Endodermal cell (in vitro differentiated cells): Measurements from ENCODE around the gene RPS24. TPM values are rescaled to one million over a fixed set of nuclear protein-coding genes. Genes with fewer than 3 reads are reported as not detected.

Experiments used
- DNase-seq: peaks from one replicate; pipeline ENCODE4 v3.0.0-alpha.2; 2017
- H3K27ac ChIP-seq: 2 replicates; pipeline ENCODE4 v1.5.1; 2013; ENCODE audit warnings: mild to moderate bottlenecking, low read depth, low read length, moderate library complexity
- H3K27me3 ChIP-seq: 2 replicates; pipeline ENCODE4 v1.6.1; 2013; ENCODE audit warnings: mild to moderate bottlenecking, low read length, moderate library complexity; ENCODE audit not compliant: insufficient read depth, control insufficient read depth, poor library complexity, severe bottlenecking
- H3K36me3 ChIP-seq: 2 replicates; pipeline ENCODE4 v1.7.0; 2013; ENCODE audit warnings: mild to moderate bottlenecking, low read length, moderate library complexity; ENCODE audit not compliant: control insufficient read depth, insufficient read depth
- H3K4me1 ChIP-seq: one replicate; pipeline ENCODE4 v1.7.0; 2013; ENCODE audit warnings: low read length; ENCODE audit not compliant: control insufficient read depth, insufficient read depth
- H3K4me3 ChIP-seq: 2 replicates; pipeline ENCODE4 v1.5.1; 2013; ENCODE audit warnings: mild to moderate bottlenecking, low read length, moderate library complexity
- H3K9ac ChIP-seq: 2 replicates; pipeline ENCODE4 v1.6.1; 2013; ENCODE audit warnings: mild to moderate bottlenecking, low read length, moderate library complexity; ENCODE audit not compliant: poor library complexity, severe bottlenecking; ENCODE audit errors: extremely low read depth
- H3K9me3 ChIP-seq: 2 replicates; pipeline ENCODE4 v1.6.1; 2013; ENCODE audit warnings: mild to moderate bottlenecking, low read length, moderate library complexity; ENCODE audit not compliant: control insufficient read depth
- H3K27ac Mint-ChIP-seq: 2 replicates; pipeline ENCODE4 v1.8.0; 2020; ENCODE audit warnings: mixed read lengths
- H3K27me3 Mint-ChIP-seq: 2 replicates; pipeline ENCODE4 v1.8.0; 2021; ENCODE audit warnings: mild to moderate bottlenecking, mixed read lengths; ENCODE audit not compliant: insufficient read depth
- H3K36me3 Mint-ChIP-seq: 2 replicates; pipeline ENCODE4 v1.8.0; 2020; ENCODE audit warnings: low read depth, mixed read lengths
- H3K4me1 Mint-ChIP-seq: 2 replicates; pipeline ENCODE4 v1.8.0; 2020; ENCODE audit warnings: mixed read lengths
- H3K4me3 Mint-ChIP-seq: 2 replicates; pipeline ENCODE4 v1.8.0; 2020; ENCODE audit warnings: mild to moderate bottlenecking, moderate library complexity, mixed read lengths
- H3K9me3 Mint-ChIP-seq: 2 replicates; pipeline ENCODE4 v1.8.0; 2020; ENCODE audit warnings: mild to moderate bottlenecking, mixed read lengths
- WGBS, 2 experiments: methylation state at CpG; one replicate each; pipeline versions ENCODE4 v1.1.5 to v1.1.7; 2013; ENCODE audit warnings: missing lambda C conversion rate in 2 of 2, mixed read lengths in 1 of 2; ENCODE audit not compliant: insufficient coverage in 1 of 2, insufficient read length in 1 of 2; 5-methylcytosine and 5-hydroxymethylcytosine counted together
- total RNA-seq, 2 donors: library from RNA; stranded (reverse); fragmentation: NEBNext Ultra II Directional in 1 of 2; extraction: Animal tissue kit (Norgen Biotek cat#: 25700) in 1 of 2; gene quantifications; 2 replicates in 1 of 2; 3 replicates in 1 of 2; pipeline ENCODE4 v1.2.1, GENCODE V29; 2021
- TF ChIP-seq, protein P1 (sequence below): fragments of 200-600 bp; sonication (generic); conservative IDR thresholded peaks from 2 replicates; pipeline ENCODE4 v1.5.0; 2021; ENCODE audit warnings: antibody characterized with exemption, mild to moderate bottlenecking

The RPS24 gene
- total RNA-seq, 2 donors from 2014 or later = 1,695 to 1,720 TPM

DNA sequence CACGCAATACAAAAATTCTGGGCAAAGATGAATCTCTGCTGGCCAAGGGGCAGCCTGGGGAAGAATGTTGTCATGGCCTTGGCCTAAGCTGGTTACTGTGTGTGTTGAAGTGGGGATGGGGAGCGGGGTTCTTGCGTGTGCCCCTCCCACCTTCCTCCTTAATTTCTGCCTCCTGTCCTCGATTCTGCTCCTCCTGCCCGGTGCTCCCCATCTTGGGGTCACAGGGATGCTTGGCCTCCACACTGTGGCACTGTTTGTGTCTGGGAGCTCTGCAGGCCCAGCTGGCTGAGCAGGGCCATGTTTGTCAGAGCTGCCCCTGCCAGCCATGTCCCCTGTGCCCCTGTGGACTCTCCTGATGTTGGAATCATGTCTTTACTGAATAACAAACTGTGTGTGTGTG is 37.1 kb downstream of the RPS24 start:
- Mint-ChIP-seq H3K4me1 (no peaks in the 10 kb centered on the region), H3K36me3 (peaks cover 7% of the 10 kb centered on the region), H3K4me3 (no peak overlapping the region), H3K27ac (no peak overlapping the region), H3K9me3 (peaks cover 24% of the 10 kb centered on the region), H3K27me3 (no peaks in the 10 kb centered on the region)
- no peak overlapping the region for H3K4me3 ChIP-seq
- DNase-seq = no peak
- H3K27ac ChIP-seq = no peak overlapping the region
- peaks cover 4% of the 10 kb centered on the region for H3K9me3 ChIP-seq
- H3K4me1 ChIP-seq = no peaks in the 10 kb centered on the region
- H3K36me3 ChIP-seq = no peaks in the 10 kb centered on the region
- no peak overlapping the region for H3K9ac ChIP-seq
- TF ChIP-seq, protein P1, sequence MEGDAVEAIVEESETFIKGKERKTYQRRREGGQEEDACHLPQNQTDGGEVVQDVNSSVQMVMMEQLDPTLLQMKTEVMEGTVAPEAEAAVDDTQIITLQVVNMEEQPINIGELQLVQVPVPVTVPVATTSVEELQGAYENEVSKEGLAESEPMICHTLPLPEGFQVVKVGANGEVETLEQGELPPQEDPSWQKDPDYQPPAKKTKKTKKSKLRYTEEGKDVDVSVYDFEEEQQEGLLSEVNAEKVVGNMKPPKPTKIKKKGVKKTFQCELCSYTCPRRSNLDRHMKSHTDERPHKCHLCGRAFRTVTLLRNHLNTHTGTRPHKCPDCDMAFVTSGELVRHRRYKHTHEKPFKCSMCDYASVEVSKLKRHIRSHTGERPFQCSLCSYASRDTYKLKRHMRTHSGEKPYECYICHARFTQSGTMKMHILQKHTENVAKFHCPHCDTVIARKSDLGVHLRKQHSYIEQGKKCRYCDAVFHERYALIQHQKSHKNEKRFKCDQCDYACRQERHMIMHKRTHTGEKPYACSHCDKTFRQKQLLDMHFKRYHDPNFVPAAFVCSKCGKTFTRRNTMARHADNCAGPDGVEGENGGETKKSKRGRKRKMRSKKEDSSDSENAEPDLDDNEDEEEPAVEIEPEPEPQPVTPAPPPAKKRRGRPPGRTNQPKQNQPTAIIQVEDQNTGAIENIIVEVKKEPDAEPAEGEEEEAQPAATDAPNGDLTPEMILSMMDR = no peak
- H3K27me3 ChIP-seq = no peaks in the 10 kb centered on the region
- 93% methylated on average over 3 of the region's 5 CpGs; no CpG with 5 or more reads in 1 of the 2 experiments for WGBS, 2 experiments

DNA sequence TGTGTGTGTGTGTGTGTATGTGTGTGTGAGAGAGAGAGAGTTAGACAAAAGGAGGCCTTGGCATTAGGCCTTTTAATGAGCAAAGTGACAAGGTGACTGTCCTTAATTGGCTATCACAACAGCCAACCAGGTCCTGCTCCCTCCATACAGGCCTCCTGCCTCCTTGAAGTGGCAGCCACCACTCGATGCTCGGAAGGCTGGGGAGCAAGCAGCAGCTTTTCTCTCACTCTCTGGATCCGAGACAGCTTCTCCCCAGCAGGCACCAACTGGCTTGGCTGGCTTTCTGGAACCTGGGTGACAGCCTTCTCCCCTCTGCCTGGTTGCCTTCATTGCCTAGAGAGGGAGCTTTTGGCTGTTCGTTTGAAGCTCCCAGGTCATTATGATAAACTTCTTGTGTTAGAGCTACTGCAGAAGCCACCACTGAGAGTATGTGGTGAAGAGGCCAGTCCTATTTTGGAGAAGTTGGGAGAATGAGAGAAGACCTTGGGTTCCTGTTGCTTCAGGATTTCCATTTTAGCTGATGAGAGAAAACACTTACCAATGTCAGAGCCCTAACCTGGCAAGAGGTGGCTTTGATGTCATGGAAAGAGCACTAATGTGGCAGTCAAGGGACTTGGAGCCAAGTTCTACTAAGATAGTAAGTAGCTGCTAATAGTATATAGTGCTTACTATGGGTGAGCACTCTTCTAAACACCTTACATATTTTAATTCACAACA is 37.6 kb downstream of the RPS24 start:
- 86 to 91% methylated on average over 1 to 4 of the region's 4 CpGs for WGBS, 2 experiments
- Histone ChIP-seq H3K9ac (no peak overlapping the region), H3K4me3 (no peak overlapping the region), H3K36me3 (no peaks in the 10 kb centered on the region), H3K27me3 (no peaks in the 10 kb centered on the region), H3K4me1 (no peaks in the 10 kb centered on the region), H3K27ac (no peak overlapping the region), H3K9me3 (peaks cover 4% of the 10 kb centered on the region)
- Mint-ChIP-seq H3K9me3 (peaks cover 28% of the 10 kb centered on the region), H3K27ac (no peak overlapping the region), H3K27me3 (no peaks in the 10 kb centered on the region), H3K36me3 (peaks cover 7% of the 10 kb centered on the region), H3K4me3 (no peak overlapping the region), H3K4me1 (no peaks in the 10 kb centered on the region)
- TF ChIP-seq, protein P1 = no peak
- DNase-seq = no peak

DNA sequence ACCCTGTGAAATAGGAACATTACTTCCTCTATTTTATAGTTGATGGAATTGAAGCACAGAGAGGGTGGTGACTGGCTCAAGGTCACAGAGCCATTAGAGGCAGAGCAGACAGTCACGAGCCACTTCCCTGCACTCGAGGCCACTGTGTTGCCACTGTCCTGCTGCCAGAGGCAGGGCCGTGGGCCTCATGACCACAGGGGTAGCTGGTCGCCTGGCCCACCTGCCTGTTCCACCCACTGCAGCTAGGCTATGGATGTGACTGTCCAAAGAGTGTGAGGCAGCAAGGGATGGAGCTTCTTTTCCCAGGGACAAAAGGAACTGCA is 38.2 kb downstream of the RPS24 start:
- Mint-ChIP-seq H3K4me3 (no peak overlapping the region), H3K27ac (no peak overlapping the region), H3K9me3 (peaks cover 31% of the 10 kb centered on the region), H3K4me1 (no peaks in the 10 kb centered on the region), H3K36me3 (peaks cover 7% of the 10 kb centered on the region), H3K27me3 (no peaks in the 10 kb centered on the region)
- no peak overlapping the region for H3K4me3 ChIP-seq
- H3K9me3 ChIP-seq = peaks cover 6% of the 10 kb centered on the region
- 88 to 93% methylated on average over 4 of the region's 4 CpGs for WGBS, 2 experiments
- H3K27ac ChIP-seq = no peak overlapping the region
- DNase-seq = no peak
- H3K9ac ChIP-seq = no peak overlapping the region
- TF ChIP-seq, protein P1 = no peak
- no peaks in the 10 kb centered on the region for H3K36me3 ChIP-seq
- H3K27me3 ChIP-seq = no peaks in the 10 kb centered on the region
- no peaks in the 10 kb centered on the region for H3K4me1 ChIP-seq
